GM20000 (cell line): ENCODE results near the gene NELFA.
"Not testable (repeated sequence)": the region's sequence is repeated elsewhere in the genome, so short reads cannot be mapped to it uniquely, and the experiment has no call there.

Source experiments
- DNase-seq: peaks from one replicate; pipeline ENCODE4 v3.0.0; 2012; ENCODE audit warnings: low spot score
- TF ChIP-seq, protein P1 (sequence below): IDR thresholded peaks from 2 replicates; pipeline ENCODE4 v1.5.1; 2012; ENCODE audit warnings: mild to moderate bottlenecking, control low read depth; ENCODE audit errors: extremely low read depth, missing control alignments

Gene NELFA

DNA sequence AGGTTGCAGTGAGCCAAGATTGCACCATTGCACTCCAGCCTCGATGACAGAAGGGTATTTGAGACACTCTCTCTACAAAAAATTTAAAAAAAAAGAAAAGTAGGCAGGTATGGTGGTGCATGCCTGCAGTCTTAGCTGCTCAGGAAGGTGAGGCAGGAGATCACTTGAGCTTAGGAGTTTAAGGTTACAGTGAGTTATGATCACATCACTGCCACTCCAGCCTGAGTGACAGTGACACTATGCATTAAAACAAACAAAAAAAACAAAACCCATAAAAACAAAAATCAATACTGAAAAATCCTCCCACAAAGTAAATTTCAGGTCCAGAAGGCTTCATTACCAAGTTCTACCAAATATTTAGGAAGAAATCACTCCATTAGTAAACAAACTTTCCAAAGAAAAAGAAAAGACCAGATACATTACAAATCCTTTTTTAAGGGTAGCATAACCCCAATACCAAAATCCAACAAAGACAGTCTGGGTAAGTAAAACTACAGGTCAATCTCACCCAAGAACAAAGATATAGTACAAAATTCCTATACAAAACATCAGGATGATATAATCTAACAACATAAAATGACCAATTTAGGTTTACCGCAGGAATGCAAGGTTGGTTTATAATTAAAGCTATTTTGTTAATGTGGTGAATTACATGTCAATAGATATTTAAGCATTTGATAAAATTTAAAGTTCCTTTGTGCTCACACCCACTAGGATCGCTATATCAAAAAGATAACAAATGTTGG, 11.7 kb downstream of the NELFA start:
- TF ChIP-seq, protein P1, sequence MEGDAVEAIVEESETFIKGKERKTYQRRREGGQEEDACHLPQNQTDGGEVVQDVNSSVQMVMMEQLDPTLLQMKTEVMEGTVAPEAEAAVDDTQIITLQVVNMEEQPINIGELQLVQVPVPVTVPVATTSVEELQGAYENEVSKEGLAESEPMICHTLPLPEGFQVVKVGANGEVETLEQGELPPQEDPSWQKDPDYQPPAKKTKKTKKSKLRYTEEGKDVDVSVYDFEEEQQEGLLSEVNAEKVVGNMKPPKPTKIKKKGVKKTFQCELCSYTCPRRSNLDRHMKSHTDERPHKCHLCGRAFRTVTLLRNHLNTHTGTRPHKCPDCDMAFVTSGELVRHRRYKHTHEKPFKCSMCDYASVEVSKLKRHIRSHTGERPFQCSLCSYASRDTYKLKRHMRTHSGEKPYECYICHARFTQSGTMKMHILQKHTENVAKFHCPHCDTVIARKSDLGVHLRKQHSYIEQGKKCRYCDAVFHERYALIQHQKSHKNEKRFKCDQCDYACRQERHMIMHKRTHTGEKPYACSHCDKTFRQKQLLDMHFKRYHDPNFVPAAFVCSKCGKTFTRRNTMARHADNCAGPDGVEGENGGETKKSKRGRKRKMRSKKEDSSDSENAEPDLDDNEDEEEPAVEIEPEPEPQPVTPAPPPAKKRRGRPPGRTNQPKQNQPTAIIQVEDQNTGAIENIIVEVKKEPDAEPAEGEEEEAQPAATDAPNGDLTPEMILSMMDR = no peak
- no peak for DNase-seq

DNA sequence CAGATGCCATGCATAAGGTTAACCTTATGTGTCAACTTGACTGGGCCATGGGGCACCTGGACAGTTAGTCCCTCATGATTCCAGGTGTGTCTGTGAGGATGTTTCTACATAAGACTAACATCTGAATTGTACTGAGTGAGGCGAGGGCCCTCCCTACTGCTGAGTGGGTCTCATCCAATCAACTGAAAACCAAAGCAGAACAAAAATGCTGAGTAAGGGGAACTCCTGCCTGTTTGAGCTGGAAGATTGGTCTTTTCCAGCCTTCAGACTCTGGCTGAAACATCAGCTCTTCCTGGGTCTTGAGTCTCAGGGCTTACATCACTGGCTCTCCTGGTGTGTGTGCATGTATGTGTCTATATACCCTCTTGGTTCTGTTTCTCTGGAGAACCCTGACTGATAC, 13.8 kb downstream of the NELFA start:
- TF ChIP-seq, protein P1 = no peak
- peak; percentile 8 for DNase-seq

DNA sequence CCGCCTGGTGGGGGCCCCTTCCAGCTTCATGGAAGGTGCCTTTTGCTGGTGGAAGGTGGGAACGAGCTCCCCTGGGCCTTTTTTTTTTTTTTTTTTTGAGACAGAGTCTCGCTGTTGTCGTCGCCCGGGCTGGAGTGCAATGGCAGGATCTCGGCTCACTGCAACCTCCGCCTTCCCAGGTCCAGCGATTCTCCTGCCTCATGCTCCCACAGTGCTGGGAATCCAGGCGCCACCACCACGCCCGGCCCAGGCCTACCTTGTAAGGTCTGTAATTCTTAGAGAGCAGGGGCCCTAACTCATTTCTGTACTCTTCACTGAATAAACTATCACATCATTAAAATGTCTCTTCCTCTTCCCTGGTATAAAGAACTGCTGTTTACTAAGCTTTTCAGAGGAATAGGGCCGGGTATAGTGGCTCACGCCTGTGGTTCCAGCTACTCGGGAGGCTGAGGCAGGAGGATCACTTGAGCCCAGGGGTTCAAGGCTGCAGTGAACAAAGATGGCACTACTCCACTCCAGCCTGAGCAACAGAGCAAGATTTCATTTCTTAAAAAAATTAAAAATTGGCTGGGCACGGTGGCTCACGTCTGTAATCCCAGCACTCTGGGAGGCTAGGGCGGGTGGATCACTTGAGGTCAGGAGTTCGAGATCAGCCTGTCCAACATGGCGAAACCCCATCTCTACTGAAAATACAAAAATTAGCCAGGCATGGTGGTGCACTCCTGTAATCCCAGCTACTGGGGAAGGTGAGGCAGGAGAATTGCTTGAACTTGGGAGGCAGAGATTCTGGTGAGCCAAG, 14.9 kb downstream of the NELFA start:
- DNase-seq = not testable (repeated sequence)

DNA sequence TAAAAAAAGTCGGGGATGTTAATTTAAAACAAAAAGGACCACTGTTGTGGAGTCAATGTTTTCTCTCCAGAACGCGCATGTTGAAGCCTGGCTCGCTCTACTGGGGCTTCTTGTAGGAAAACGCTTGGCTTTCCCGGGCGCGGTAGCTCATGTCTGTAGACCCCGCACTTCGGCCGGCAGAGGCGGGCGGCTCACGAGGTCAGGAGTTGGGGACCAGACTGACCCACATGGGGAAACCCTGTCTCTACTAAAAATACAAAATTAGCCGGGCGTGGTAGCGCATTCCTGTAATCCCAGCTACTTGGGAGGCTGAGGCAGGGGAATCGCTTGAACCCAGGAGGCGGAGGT, 15.6 kb downstream of the NELFA start:
- DNase-seq = no peak
- TF ChIP-seq, protein P1 = no peak

DNA sequence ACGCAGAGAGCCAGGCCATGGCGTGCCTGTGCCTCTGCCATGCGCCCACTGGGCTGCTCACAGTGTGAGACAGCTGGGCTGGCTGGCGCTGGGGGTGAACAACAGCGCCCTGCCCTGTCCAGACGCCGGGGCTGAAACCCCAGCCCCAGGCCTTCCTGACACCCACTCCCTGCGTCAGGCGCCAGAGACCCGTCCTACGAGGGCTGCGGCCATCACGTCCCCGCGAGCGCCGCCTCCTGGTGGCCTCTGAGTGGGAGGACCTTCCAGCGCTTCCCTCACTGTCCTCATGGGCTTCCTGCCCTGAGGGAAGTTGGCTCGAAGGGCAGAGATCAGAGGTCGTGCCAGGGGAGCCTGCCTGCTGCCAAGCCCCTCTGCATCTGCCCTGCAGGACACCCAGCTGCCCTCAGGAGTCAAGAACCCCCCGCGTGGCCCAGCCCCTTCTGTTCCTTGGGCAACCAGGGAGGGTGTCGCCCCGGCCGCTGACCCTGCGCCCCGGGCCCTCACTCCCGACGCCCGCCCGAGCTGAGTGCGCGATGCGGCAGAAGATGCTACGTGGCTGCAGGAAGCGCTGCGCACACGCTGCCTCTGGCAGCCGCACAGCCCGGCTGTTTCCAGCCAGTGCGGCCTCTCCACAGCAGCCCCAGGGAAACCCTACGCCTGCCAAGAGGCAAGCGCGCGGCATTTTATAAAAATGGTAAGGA, 16.2 kb downstream of the NELFA start:
- no peak for DNase-seq
- TF ChIP-seq, protein P1 = no peak

DNA sequence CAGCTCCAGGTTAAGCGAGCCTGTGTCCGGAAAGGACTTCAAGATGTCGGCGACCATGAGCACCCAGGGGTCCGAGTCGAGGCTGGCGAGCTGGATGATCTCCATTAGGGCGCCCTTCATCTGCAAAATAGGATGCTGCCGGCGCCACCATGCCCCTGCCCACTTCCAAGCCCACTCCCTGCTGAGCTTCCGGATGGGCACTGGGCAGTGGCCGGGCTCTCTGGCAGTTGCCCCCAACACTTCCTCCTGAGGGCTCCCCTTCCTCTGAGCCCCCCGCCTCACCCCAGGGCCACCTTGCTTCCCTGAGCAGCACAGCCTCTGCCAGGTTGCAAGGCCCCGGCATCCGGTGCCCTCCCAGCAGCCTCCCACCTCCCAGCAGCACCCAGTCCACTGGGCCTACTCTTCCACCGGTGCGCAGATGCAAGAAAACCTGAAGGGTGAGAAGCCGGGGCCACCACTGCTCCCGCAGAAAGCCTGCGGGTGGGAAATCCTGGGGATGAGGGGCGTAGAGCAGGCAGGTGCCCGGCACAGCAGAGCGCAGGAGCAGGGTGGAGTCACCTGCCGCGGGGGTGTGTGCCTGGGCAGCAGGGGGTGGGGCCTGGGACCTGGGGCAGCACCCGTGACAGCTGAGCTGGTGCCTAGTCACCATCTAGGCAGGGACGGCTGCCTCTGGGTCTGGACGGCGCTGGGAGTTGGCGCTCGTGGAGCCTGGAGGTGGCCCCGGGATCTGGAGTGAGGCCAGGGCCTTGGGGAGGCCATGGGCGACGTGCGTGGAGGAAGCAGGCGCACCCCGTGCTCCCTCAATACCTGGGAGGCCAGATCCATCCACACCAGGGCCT, 17.0 kb downstream of the NELFA start:
- TF ChIP-seq, protein P1 = no peak
- no peak for DNase-seq

DNA sequence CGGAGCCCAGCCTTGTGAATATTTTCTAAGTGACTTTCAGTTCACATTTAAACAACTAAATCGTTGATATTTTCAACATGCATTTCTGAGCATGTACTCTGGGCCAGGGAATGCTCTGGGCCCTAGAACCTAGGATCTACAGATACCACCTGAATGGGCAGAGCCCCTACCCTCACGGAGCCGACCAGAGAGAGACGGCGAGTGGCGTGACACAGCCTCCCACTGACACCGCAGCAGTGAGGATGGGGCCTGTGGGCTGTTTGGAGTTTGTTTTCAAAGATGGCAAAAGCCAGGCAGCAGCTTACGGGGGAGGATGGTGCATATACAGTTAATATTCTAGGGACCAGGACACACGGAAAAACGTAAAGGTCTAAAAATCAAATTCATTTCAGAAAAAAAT, 17.7 kb downstream of the NELFA start:
- TF ChIP-seq, protein P1 = no peak
- DNase-seq = no peak
